ENCODE measurements around the gene MGST2.

The MGST2 gene

DNA sequence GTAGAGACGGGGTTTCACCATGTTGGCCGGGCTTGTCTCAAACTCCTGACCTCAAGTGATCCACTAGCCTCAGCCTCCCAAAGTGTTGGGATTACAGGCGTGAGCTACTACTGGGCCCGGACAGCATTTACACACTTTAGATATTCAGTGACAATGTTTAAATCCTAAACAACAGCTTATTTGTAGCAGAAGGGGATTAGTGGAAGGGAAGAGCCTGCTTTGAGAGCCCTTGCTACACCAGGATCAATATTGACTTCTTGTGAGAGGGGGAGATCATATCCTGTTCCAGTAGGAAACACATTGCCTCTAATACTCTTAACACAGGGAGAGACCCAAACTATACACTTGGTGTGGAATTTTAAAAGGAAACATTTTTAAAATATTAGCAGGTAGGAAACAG is 7.1 kb downstream of the MGST2 start:
- no peak overlapping the region for H3K27ac ChIP-seq
- TF ChIP-seq, protein P1, sequence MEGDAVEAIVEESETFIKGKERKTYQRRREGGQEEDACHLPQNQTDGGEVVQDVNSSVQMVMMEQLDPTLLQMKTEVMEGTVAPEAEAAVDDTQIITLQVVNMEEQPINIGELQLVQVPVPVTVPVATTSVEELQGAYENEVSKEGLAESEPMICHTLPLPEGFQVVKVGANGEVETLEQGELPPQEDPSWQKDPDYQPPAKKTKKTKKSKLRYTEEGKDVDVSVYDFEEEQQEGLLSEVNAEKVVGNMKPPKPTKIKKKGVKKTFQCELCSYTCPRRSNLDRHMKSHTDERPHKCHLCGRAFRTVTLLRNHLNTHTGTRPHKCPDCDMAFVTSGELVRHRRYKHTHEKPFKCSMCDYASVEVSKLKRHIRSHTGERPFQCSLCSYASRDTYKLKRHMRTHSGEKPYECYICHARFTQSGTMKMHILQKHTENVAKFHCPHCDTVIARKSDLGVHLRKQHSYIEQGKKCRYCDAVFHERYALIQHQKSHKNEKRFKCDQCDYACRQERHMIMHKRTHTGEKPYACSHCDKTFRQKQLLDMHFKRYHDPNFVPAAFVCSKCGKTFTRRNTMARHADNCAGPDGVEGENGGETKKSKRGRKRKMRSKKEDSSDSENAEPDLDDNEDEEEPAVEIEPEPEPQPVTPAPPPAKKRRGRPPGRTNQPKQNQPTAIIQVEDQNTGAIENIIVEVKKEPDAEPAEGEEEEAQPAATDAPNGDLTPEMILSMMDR (conservative IDR thresholded peaks at IDR 0.05), result no peak

GRCh38 chr4:139674875-139675550 is 9.4 kb downstream of the MGST2 start:
- H3K27ac ChIP-seq, result no peak overlapping the region
- TF ChIP-seq, protein P1 (conservative IDR thresholded peaks at IDR 0.05), result no peak

GRCh38 chr4:139675651-139676050 is 10.0 kb downstream of the MGST2 start:
- peak overlapping the region; percentile 63 for H3K27ac ChIP-seq
- TF ChIP-seq, protein P1 (conservative IDR thresholded peaks at IDR 0.05), result no peak

DNA sequence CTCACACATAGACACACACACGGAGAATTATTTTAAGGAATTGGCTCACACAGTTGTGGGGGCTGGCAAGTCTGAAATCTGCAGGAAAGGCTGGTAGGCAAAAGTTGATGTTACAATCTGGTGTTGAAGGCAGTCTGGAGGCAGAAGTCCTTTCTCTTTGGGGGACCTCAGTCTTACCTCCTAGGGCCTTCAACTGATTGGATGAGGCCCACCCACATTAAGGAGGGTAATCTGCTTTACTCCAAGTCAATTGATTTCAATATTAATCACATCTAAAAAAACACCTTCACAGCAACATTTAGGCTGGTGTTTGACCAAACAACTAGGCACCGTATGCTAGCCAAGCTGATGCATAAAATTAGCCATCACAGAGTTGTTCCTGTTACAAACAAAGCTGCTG is 10.7 kb downstream of the MGST2 start:
- TF ChIP-seq, protein P1 (conservative IDR thresholded peaks at IDR 0.05), result no peak
- peak overlapping the region; percentile 63 for H3K27ac ChIP-seq

GRCh38 chr4:139676913-139677585 is 11.4 kb downstream of the MGST2 start:
- H3K27ac ChIP-seq, result peak overlapping the region; percentile 63
- TF ChIP-seq, protein P1 (conservative IDR thresholded peaks at IDR 0.05), result no peak

GRCh38 chr4:139682309-139682708 is 16.7 kb downstream of the MGST2 start:
- TF ChIP-seq, protein P1 (conservative IDR thresholded peaks at IDR 0.05), result no peak
- peak overlapping the region; percentile 50 for H3K27ac ChIP-seq

GRCh38 chr4:139682741-139683151 is 17.1 kb downstream of the MGST2 start:
- TF ChIP-seq, protein P1 (conservative IDR thresholded peaks at IDR 0.05), result no peak
- peak overlapping the region; percentile 50; the same call in 1 of the 2 replicates for H3K27ac ChIP-seq

All from VCaP (cell line).